GM12873 (cell line): ENCODE measurements around the gene SLC28A1.

Experiments
- TF ChIP-seq, protein P1 (sequence below): IDR thresholded peaks from 2 replicates; pipeline ENCODE4 v1.5.1; 2012; ENCODE audit warnings: low read depth, mild to moderate bottlenecking, moderate library complexity, low read length, control low read depth; ENCODE audit not compliant: insufficient read depth; ENCODE audit errors: missing control alignments

The SLC28A1 gene

DNA sequence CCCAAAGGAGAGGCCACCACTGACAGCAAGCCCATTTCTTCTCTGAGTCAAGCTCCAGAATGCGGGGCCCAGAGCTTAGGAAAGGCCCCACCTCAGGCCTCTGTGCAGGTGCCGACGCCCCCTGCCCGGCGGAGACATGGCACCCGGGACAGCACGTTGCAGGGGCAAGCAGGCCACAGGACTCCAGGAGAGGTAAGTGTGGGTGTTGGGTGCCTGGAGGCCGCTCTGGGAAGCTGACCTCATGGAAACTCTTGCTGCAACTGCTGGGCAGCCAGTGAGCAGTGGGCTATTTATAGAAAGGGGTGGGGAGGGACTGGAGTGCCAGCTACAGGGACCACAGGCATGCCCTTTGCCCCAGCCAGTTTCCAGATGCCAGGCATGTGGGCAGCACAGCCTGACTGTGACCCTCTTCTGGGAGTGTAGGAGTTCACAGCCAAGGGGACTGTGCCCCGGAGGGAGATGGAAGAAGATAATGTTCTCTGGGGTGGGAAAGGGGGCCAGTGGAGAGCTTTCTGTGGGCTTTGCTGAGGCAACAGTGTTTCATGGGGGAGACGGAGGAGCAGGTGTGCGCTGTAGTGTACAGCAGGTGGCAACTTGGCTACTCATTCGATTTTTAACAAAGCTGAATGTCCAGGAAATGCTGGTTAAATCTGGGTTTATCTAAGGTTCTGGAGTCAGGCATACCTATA is 43.6 kb upstream of the SLC28A1 start:
- TF ChIP-seq, protein P1, sequence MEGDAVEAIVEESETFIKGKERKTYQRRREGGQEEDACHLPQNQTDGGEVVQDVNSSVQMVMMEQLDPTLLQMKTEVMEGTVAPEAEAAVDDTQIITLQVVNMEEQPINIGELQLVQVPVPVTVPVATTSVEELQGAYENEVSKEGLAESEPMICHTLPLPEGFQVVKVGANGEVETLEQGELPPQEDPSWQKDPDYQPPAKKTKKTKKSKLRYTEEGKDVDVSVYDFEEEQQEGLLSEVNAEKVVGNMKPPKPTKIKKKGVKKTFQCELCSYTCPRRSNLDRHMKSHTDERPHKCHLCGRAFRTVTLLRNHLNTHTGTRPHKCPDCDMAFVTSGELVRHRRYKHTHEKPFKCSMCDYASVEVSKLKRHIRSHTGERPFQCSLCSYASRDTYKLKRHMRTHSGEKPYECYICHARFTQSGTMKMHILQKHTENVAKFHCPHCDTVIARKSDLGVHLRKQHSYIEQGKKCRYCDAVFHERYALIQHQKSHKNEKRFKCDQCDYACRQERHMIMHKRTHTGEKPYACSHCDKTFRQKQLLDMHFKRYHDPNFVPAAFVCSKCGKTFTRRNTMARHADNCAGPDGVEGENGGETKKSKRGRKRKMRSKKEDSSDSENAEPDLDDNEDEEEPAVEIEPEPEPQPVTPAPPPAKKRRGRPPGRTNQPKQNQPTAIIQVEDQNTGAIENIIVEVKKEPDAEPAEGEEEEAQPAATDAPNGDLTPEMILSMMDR: no peak

DNA sequence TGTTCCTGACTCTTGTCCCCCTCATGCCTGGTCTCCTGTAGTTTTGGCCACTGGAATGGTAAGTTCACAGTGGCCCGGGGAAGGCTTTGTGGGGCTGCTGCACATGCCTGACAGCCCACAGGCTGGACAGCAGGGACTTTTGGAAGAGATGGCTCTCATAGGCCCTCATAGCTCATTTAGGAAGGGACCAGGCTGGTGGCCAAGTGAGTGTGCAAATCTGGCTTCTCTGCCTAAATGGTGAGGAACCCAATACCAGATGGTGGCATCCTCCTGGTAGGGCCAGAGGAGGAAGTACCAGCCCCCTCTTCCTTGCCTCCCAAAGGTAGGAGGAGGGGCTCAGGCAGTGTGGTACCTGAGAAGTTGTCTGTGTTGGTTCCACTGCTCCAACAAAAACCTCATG is 41.7 kb upstream of the SLC28A1 start:
- TF ChIP-seq, protein P1: no peak

DNA sequence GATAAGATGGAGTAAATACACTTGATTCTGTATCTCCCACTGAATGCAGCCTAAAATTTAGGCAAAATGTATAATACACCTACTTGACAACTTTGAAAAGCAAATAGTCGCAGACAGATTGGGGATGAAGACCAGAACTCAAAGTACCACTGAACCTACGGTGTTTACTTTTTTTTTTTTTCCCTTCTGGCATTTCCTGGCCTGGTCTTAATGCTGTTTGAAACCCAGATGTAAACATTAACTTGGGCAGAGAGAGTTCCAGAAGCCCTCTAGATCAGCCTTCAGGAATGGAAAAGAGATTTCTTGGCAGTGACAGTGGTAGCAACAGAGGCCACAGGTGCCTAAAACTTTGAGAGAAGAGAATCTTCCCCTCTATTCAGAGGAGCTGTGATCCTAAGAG is 39.5 kb upstream of the SLC28A1 start:
- TF ChIP-seq, protein P1: no peak

DNA sequence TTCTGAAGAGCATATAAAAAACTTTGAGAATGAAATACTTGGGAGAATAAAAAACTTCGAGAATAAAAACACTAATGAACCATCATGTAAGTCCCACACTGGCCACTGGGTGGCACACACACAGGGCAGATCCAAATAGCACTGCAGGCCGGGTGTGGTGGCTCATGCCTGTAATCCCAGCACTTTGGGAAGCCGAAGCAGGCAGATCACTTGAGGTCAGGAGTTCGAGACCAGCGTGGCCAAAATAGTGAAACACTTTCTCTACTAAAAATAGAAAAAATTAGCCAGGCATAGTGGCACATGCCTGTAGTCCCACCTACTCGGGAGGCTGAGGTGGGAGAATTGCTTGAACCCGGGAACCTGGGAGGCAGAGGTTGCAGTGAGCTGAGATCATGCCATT is 38.8 kb upstream of the SLC28A1 start:
- TF ChIP-seq, protein P1: peak; percentile 65

DNA sequence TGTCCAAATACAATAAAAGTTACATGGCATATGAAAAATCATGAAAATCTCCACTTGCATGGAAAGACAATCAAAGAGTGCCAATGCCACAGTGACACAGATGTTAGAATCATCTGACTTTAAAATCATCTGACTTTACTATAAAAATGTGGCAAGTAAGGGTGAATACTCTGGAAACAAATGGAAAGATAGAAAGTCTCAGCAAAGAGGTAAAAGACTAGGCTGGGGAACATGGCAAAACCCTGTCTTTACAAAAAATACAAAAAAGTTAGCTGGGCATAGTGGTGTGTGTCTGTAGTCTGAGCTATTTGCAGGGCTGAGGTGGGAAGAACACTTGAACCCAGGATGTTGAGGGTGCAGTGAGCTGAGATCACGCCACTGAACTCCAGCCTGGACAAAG is 38.2 kb upstream of the SLC28A1 start:
- TF ChIP-seq, protein P1: no peak

DNA sequence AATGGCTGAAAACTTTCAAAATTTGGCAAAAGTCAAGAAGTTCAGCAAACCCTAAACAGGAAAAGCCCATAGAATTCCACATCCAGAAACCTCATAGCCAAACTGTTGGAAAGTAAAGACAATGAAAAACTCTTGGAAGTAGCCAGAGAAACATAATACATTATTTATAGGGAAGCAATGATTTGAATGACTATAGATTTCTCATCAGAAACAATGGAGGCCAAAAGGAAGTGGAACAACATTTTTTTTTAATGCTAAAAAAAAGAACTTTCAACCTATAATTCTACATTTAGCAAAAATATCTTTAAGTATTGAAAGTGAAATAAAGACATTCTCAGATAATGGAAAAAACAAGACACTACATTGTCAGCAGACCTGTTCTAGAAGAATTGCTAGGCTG is 37.1 kb upstream of the SLC28A1 start:
- TF ChIP-seq, protein P1: no peak

DNA sequence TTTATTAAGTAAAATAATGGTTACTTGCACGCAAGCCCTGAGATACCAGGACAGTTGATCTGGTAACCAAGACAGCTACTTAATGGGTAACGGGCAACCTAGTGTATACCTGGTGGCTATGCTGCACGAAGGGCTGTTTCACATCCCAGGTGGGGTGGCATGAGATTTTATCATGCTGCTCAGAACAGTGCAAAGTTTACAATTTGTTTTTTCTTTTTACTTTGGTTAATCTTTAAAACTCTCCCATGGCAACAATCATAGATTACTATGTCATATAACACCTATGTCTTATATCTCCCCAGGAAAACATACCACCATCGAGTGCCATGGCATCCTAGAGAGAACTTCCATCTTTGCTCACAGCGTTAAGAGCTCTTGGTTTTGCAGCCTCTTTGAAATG is 32.2 kb upstream of the SLC28A1 start:
- TF ChIP-seq, protein P1: no peak
